K562 (cell line): ENCODE data around the gene TMEM255A. TPM values are rescaled to one million over a fixed set of nuclear protein-coding genes. Genes with fewer than 3 reads are reported as not detected.
A peak's percentile ranks its signal among the peaks of the same experiment; 100 is the strongest.

Experiments
- ATAC-seq: fragments of 200-7000 bp; cut with Tn5 transposase; 3 replicates; pipeline ENCODE4 v1.9.1; 2020; ENCODE audit warnings: moderate library complexity
- BruUV-seq: library from RNA; stranded (reverse); fragments of 400-500 nt; replicated peaks from 2 replicates; lab custom pipeline; 2021; lab: Mats Ljungman, UMichigan
- CTCF ChIA-PET: fragments of 300-600 bp; formaldehyde crosslinking; extraction: SDS; loops from one replicate; lab custom pipeline; 2021; ENCODE audit warnings: low intra/inter-chr PET ratio; lab: Yijun Ruan, JAX
- POLR2A ChIA-PET: fragments of 300-600, 350-650 bp; sonication (Branson Sonifier 250); formaldehyde crosslinking; extraction: SDS; loops from one replicate; lab custom pipeline; 2021; ENCODE audit warnings: antibody characterized with exemption, inconsistent platforms; lab: Yijun Ruan, JAX
- DNase-seq, 4 experiments: peaks; one replicate each; pipeline versions ENCODE4 v3.0.0 to v3.0.0-alpha.2; 2011 to 2018; ENCODE audit warnings: low spot score in 3 of 4, mixed read lengths in 3 of 4; ENCODE audit errors: extremely low read depth in 1 of 4
- FAIRE-seq: peaks from 2 replicates; lab custom pipeline; 2011; peaks lifted over from hg19 to GRCh38; lab: Jason Lieb, UNC
- H2AFZ ChIP-seq: 2 replicates; pipeline ENCODE4 v1.6.0; 2011; ENCODE audit warnings: low read depth, low read length, control low read depth, inconsistent platforms
- H3K27ac ChIP-seq: fragments of 200-600 bp; 3 replicates; pipeline ENCODE4 v1.8.0; 2011; ENCODE audit warnings: low read depth, mild to moderate bottlenecking, control low read depth, inconsistent platforms, low read length, moderate library complexity, mixed read lengths; ENCODE audit errors: extremely low read depth
- H3K27me3 ChIP-seq, 2 experiments: fragments of 300-600 bp in 1 of 2; 2 replicates in 1 of 2; 3 replicates in 1 of 2; pipeline versions ENCODE4 v1.6.0 to v1.8.0; 2011; ENCODE audit warnings: inconsistent platforms in 2 of 2, low read length in 2 of 2, mild to moderate bottlenecking in 1 of 2, mixed read lengths in 1 of 2, moderate library complexity in 1 of 2; ENCODE audit not compliant: control insufficient read depth in 2 of 2, insufficient read depth in 2 of 2
- H3K36me3 ChIP-seq: fragments of 300-600 bp; 3 replicates; pipeline ENCODE4 v1.8.0; 2011; ENCODE audit warnings: mild to moderate bottlenecking, low read length, inconsistent platforms; ENCODE audit not compliant: control insufficient read depth, insufficient read depth
- H3K4me1 ChIP-seq, 2 experiments: fragments of 200-600 bp in 1 of 2; replicated peaks in 1 of 2; 2 replicates in 1 of 2; 3 replicates in 1 of 2; pipeline versions ENCODE4 v1.5.1 to v1.8.0; 2011; ENCODE audit warnings: inconsistent platforms in 2 of 2, low read length in 2 of 2, mild to moderate bottlenecking in 1 of 2, mixed read lengths in 1 of 2, moderate library complexity in 1 of 2; ENCODE audit not compliant: control insufficient read depth in 2 of 2, insufficient read depth in 2 of 2
- H3K4me2 ChIP-seq: 2 replicates; pipeline ENCODE4 v1.6.1; 2011; ENCODE audit warnings: low read length, control low read depth, inconsistent platforms, mixed read lengths; ENCODE audit not compliant: insufficient read depth
- H3K4me3 ChIP-seq: fragments of 200-600 bp; sonication (generic), shearing (Covaris generic); 2 replicates; pipeline ENCODE4 v1.5.1; 2016; ENCODE audit warnings: control low read depth, inconsistent platforms
- H3K79me2 ChIP-seq: fragments of 200-600 bp; 3 replicates; pipeline ENCODE4 v1.8.0; 2011; ENCODE audit warnings: low read length, inconsistent platforms; ENCODE audit not compliant: control insufficient read depth, insufficient read depth
- H3K9ac ChIP-seq, 2 experiments: 2 replicates each; pipeline versions ENCODE4 v1.6.0 to v1.6.1; 2011; ENCODE audit warnings: low read depth in 2 of 2, low read length in 2 of 2, control low read depth in 1 of 2, inconsistent platforms in 1 of 2, mild to moderate bottlenecking in 1 of 2, mixed read lengths in 1 of 2; ENCODE audit not compliant: insufficient read depth in 1 of 2
- H3K9me1 ChIP-seq: one replicate; pipeline ENCODE4 v1.6.0; 2011; ENCODE audit warnings: inconsistent platforms, mild to moderate bottlenecking, low read length, moderate library complexity; ENCODE audit not compliant: control insufficient read depth, insufficient read depth
- H3K9me3 ChIP-seq: replicated peaks from 2 replicates; pipeline ENCODE4 v1.5.1; 2011; ENCODE audit warnings: low read depth, low read length, inconsistent platforms; ENCODE audit not compliant: control insufficient read depth, insufficient read depth
- H4K20me1 ChIP-seq: replicated peaks from 2 replicates; pipeline ENCODE4 v1.6.1; 2011; ENCODE audit warnings: low read length, inconsistent platforms, mixed read lengths; ENCODE audit not compliant: control insufficient read depth, insufficient read depth
- CBX5 ChIP-seq: IDR thresholded peaks from 2 replicates; pipeline ENCODE4 v1.6.1; 2014; ENCODE audit warnings: low read depth, borderline replicate concordance
- ETS2 ChIP-seq: IDR thresholded peaks from 2 replicates; pipeline ENCODE4 v1.6.1; 2016; ENCODE audit warnings: borderline replicate concordance, missing genetic modification characterization, mild to moderate bottlenecking, moderate library complexity, missing compliant biosample characterization; ENCODE audit not compliant: poor library complexity, severe bottlenecking
- GATAD2B ChIP-seq: fragments of 450-650 bp; IDR thresholded peaks from 2 replicates; pipeline ENCODE4 v1.6.1; 2017; ENCODE audit warnings: mild to moderate bottlenecking, borderline replicate concordance
- GTF2E2 ChIP-seq: fragments of 200-800 bp; sonication (Bioruptor generic); IDR thresholded peaks from 2 replicates; pipeline ENCODE4 v1.6.1; 2016; ENCODE audit warnings: missing genetic modification characterization, missing compliant biosample characterization
- NFIX ChIP-seq: fragments of 250-450 bp; sonication (Bioruptor Pico); IDR thresholded peaks from 2 replicates; pipeline ENCODE4 v1.4.0; 2020; ENCODE audit warnings: low read depth, mild to moderate bottlenecking, moderate library complexity
- POLR2AphosphoS2 ChIP-seq: IDR thresholded peaks from 2 replicates; pipeline ENCODE4 v1.6.1; 2012; ENCODE audit warnings: low read length, improper control_type of control experiment
- POLR2H ChIP-seq: IDR thresholded peaks from 2 replicates; pipeline ENCODE4 v1.6.1; 2016; ENCODE audit warnings: missing genetic modification characterization, low read depth, mild to moderate bottlenecking, control low read depth, missing compliant biosample characterization, moderate library complexity
- SP1 ChIP-seq: sonication (generic); formaldehyde crosslinking; IDR thresholded peaks from 2 replicates; pipeline ENCODE4 v1.8.1; 2022; ENCODE audit warnings: mild to moderate bottlenecking, missing genetic modification reagents
- TAF7 ChIP-seq: fragments of 450-650 bp; IDR thresholded peaks from 2 replicates; pipeline ENCODE4 v1.6.1; 2016; ENCODE audit warnings: missing genetic modification characterization, missing compliant biosample characterization
- TBL1XR1 ChIP-seq, 2 experiments: IDR thresholded peaks; 2 replicates each; pipeline ENCODE4 v1.6.1; 2012; ENCODE audit warnings: improper control_type of control experiment in 2 of 2, low read length in 2 of 2, mild to moderate bottlenecking in 1 of 2
- ZNF766 ChIP-seq: fragments of 200-800 bp; sonication (Bioruptor generic); conservative IDR thresholded peaks from 2 replicates; pipeline ENCODE4 v1.6.1; 2016; ENCODE audit warnings: missing genetic modification characterization, missing compliant biosample characterization
- WGBS: fragments of 100-300 bp; shearing (Covaris generic); methylation state at CpG from one replicate; pipeline ENCODE4 v1.1.6; 2016; ENCODE audit warnings: low coverage, mixed read lengths; ENCODE audit not compliant: insufficient coverage; ENCODE audit errors: missing lambda C conversion rate; 5-methylcytosine and 5-hydroxymethylcytosine counted together
- in situ Hi-C: fragments of 300-500 bp; cut with MboI; formaldehyde crosslinking; loops from 4 replicates; pipeline ENCODE4 v1.15.0; 2018; ENCODE audit warnings: inconsistent platforms, mixed read lengths
- intact Hi-C: fragments of 100-400 bp; cut with micrococcal nuclease; formaldehyde crosslinking; loops from 2 replicates; pipeline ENCODE4 v1.14.2; 2022
- polyA plus RNA-seq, 8 experiments: library from polyadenylated mRNA; depleted of rRNA in 4 of 8; stranded (reverse) in 5 of 8; unstranded in 3 of 8; fragments of >200 nt; fragmentation: Nextera tagmentation in 2 of 8; fragmentation: Illumina TruSeq in 1 of 8; extraction: Ambion mirVana in 2 of 8; extraction: Trizol in 1 of 8; gene quantifications; 2 replicates each; pipeline versions ENCODE4 v1.2.1 to v1.2.3, GENCODE V29; 2011 to 2014; ENCODE audit warnings: inconsistent platforms in 1 of 8, missing spikeins in 1 of 8
- total RNA-seq, 7 experiments: library from RNA; depleted of rRNA in 6 of 7; stranded (reverse); fragments of >200 nt in 6 of 7; fragmentation: Illumina TruSeq in 2 of 7; extraction: Trizol in 2 of 7; gene quantifications; 2 replicates each; pipeline versions ENCODE4 v1.2.1 to v1.2.3, GENCODE V29; 2011 to 2021; ENCODE audit warnings: low replicate concordance in 1 of 7
- TF ChIP-seq, protein P1 (sequence below): fragments of 450-650 bp; IDR thresholded peaks from 2 replicates; pipeline ENCODE4 v1.6.1; 2016; ENCODE audit warnings: low read depth

The TMEM255A gene
- total and polyA plus RNA-seq, 9 of the 15 experiments (the other 6 are each of a cell fraction or from before 2014, with no cell fraction given) = 0.01 TPM; not detected in 8

DNA sequence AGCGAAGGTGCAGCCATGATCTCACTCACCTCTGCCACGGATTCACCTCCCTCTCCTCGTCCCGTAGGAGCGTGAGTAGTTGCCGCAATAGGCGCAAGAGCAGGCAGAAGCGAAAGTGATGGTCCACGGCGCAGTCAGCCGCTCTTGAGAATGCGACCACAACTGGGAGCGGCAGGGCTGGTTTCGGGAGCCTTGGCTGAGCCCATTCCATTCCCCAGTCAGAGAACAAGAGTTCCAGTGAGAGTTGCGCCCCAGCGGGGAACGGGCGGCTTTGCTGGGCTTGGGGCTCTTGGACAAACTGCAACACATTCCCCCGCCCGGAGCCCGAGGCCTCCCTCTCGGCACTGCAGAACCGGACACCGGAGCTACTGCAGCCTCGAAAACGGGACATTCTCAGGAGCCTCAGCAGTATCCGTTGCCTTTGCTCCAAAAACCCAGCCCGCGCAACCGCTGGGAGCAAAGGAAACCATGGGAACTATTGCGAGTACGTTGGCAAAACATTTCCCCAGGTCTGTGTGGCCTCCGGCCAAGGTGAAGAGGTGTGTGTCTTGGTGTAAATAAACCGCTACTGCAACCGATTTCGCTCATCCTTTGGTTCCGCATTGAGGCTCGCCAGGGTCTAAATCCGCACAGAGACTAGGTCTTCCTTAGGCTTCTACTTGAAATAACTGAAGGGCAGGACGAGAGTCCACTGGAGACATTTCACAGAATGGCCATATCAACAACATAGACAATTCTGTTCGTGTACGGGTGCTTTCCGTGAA lies 66.3 kb downstream of the TMEM255A start (continued):
- TF ChIP-seq ZNF766 = peak; percentile 75
- TF ChIP-seq POLR2AphosphoS2 = no peak
- 0 out of 2 replicates have a peak, but pooled peaks have one; percentile 43 for TF ChIP-seq POLR2H (tag)
- peak; percentile 22; the same call in 1 of the 2 replicates for TF ChIP-seq GATAD2B
- 0 out of 2 replicates have a peak, but pooled peaks have one; percentile 51 for TF ChIP-seq CBX5
- peak; percentile 85 for TF ChIP-seq NFIX (CRISPR knock-in tag)
- peak; percentile 79 for TF ChIP-seq SP1 (CRISPR knock-in tag)
- TF ChIP-seq TAF7 = peak; percentile 36
- peak; percentile 77 to 84; a peak in 3 of 4 replicates for TF ChIP-seq TBL1XR1 (IDR thresholded peaks at IDR 0.05; ENCODE audit: low read length in 2 of 2)
- TF ChIP-seq ETS2 (tag) = no peak

DNA sequence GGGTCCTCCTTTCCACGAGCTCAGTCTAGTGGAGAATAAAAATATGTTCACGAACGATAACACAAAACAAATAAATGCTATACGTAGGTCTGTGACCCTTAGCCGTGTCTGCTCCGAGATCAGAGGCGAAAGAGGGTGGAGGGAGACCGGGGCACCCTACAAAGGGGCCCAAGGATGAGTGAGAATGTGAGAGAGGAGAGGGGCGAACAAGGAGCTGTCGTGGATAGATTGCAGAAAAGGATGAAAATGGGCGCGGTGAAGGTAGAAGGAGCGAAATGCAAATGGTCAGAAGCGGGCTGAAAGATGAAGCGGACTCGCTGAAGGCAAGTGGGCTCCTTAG lies 66.9 kb downstream of the TMEM255A start:
- POLR2A ChIA-PET = interaction anchor here (0.6 to 1.7 kb wide), 3 partner anchors 16 to 247 kb away, joined by 3 to 7 read pairs (median 6); no protein-coding TSS in a partner anchor
- ATAC-seq = peak; percentile 55
- in situ Hi-C loops = no loop called here
- 0 out of 2 replicates have a peak, but pooled peaks have one; percentile 11 for TF ChIP-seq GTF2E2 (tag)
- TF ChIP-seq, protein P1, sequence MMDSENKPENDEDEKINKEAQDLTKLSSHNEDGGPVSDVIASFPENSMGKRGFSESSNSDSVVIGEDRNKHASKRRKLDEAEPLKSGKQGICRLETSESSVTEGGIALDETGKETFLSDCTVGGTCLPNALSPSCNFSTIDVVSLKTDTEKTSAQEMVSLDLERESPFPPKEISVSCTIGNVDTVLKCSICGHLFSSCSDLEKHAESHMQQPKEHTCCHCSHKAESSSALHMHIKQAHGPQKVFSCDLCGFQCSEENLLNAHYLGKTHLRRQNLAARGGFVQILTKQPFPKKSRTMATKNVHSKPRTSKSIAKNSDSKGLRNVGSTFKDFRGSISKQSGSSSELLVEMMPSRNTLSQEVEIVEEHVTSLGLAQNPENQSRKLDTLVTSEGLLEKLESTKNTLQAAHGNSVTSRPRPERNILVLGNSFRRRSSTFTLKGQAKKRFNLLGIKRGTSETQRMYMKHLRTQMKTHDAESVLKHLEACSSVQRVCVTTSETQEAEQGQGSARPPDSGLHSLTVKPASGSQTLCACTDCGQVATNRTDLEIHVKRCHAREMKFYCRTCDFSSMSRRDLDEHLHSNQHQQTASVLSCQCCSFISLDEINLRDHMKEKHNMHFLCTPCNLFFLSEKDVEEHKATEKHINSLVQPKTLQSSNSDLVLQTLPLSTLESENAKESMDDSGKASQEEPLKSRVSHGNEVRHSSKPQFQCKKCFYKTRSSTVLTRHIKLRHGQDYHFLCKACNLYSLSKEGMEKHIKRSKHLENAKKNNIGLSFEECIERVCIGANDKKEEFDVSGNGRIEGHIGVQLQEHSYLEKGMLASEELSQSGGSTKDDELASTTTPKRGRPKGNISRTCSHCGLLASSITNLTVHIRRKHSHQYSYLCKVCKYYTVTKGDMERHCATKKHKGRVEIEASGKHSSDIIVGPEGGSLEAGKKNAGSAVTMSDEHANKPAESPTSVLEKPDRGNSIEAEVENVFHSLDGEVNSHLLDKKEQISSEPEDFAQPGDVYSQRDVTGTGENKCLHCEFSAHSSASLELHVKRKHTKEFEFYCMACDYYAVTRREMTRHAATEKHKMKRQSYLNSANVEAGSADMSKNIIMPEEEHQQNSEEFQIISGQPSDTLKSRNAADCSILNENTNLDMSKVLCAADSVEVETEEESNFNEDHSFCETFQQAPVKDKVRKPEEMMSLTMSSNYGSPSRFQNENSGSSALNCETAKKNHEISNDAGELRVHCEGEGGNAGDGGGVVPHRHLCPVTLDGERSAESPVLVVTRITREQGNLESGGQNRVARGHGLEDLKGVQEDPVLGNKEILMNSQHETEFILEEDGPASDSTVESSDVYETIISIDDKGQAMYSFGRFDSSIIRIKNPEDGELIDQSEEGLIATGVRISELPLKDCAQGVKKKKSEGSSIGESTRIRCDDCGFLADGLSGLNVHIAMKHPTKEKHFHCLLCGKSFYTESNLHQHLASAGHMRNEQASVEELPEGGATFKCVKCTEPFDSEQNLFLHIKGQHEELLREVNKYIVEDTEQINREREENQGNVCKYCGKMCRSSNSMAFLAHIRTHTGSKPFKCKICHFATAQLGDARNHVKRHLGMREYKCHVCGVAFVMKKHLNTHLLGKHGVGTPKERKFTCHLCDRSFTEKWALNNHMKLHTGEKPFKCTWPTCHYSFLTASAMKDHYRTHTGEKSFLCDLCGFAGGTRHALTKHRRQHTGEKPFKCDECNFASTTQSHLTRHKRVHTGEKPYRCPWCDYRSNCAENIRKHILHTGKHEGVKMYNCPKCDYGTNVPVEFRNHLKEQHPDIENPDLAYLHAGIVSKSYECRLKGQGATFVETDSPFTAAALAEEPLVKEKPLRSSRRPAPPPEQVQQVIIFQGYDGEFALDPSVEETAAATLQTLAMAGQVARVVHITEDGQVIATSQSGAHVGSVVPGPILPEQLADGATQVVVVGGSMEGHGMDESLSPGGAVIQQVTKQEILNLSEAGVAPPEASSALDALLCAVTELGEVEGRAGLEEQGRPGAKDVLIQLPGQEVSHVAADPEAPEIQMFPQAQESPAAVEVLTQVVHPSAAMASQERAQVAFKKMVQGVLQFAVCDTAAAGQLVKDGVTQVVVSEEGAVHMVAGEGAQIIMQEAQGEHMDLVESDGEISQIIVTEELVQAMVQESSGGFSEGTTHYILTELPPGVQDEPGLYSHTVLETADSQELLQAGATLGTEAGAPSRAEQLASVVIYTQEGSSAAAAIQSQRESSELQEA = peak; percentile 24; the same call in 1 of the 2 replicates

More for the DNA sequence above, 66.9 kb downstream of the TMEM255A start:
- peaks cover 0 to 13% of the 10 kb centered on the region in 2 experiments; a peak in 2 of 5 replicates for H3K4me1 ChIP-seq
- CTCF ChIA-PET = no interaction called here
- WGBS = under 1% methylated on average over 16 of the region's 16 CpGs
- peak overlapping the region; percentile 72 to 96 for H3K9ac ChIP-seq
- FAIRE-seq (no peak), DNase-seq (peak in 2 of 4 experiments; percentile 10 to 13)
- no peaks in the 10 kb centered on the region for H3K27me3 ChIP-seq
- H3K9me1 ChIP-seq = no peaks in the 10 kb centered on the region
- peak overlapping the region; percentile 80 for H2AFZ ChIP-seq
- intact Hi-C loops = no loop called here
- H3K27ac ChIP-seq = peak overlapping the region; percentile 79
- H4K20me1 ChIP-seq = no peaks in the 10 kb centered on the region
- no peaks in the 10 kb centered on the region for H3K9me3 ChIP-seq
- peaks cover 28% of the 10 kb centered on the region for H3K79me2 ChIP-seq
- peak overlapping the region; percentile 86 for H3K4me2 ChIP-seq
- 0 out of 3 replicates have a peak, but pooled peaks cover 6% of the 10 kb centered on the region for H3K36me3 ChIP-seq
- H3K4me3 ChIP-seq = peak overlapping the region; percentile 74
- BruUV-seq = no TSS peak
